Naive thymus-derived CD4-positive, alpha-beta T cell (primary cell): ENCODE data around the gene KIAA0319L. TPM values are rescaled to one million over a fixed set of nuclear protein-coding genes. Genes with fewer than 3 reads are reported as not detected.

Source experiments
- ATAC-seq: fragments of 150-1000 bp; cut with Tn5 transposase; 2 replicates; pipeline ENCODE4 v1.10.0; 2021; ENCODE audit warnings: mild to moderate bottlenecking, moderate library complexity
- CTCF ChIA-PET: fragments of 350-600 bp; sonication (Branson Sonifier 250); formaldehyde crosslinking; loops from one replicate; lab custom pipeline; 2021; ENCODE audit warnings: antibody characterized with exemption; lab: Charles Lee
- POLR2A ChIA-PET: fragments of 350-600 bp; sonication (Branson Sonifier 250); formaldehyde crosslinking; loops from one replicate; lab custom pipeline; 2021; ENCODE audit warnings: antibody characterized with exemption, inconsistent platforms; lab: Charles Lee
- DNase-seq, 9 donors: peaks; one replicate each; pipeline versions ENCODE4 v3.0.0 to v3.0.0-alpha.2; 2020 to 2022; ENCODE audit warnings: mixed read lengths in 1 of 9
- H3K27ac ChIP-seq: one replicate; pipeline ENCODE4 v1.7.0; 2013; ENCODE audit warnings: mild to moderate bottlenecking, low read depth, low read length, moderate library complexity
- H3K27me3 ChIP-seq, 2 donors: one replicate each; pipeline ENCODE4 v1.7.0; 2013; ENCODE audit warnings: low read length in 2 of 2, mild to moderate bottlenecking in 2 of 2, moderate library complexity in 2 of 2; ENCODE audit not compliant: control insufficient read depth in 2 of 2, insufficient read depth in 2 of 2
- H3K36me3 ChIP-seq, 3 experiments: 1 replicate in 2 of 3; 2 replicates in 1 of 3; pipeline ENCODE4 v1.7.0; 2013; ENCODE audit warnings: low read length in 3 of 3, mild to moderate bottlenecking in 3 of 3, moderate library complexity in 1 of 3; ENCODE audit not compliant: insufficient read depth in 3 of 3, control insufficient read depth in 2 of 3
- H3K4me1 ChIP-seq, 2 donors: one replicate each; pipeline ENCODE4 v1.7.0; 2013; ENCODE audit warnings: low read length in 2 of 2, mild to moderate bottlenecking in 2 of 2, moderate library complexity in 1 of 2; ENCODE audit not compliant: control insufficient read depth in 2 of 2, insufficient read depth in 2 of 2
- H3K4me3 ChIP-seq: 2 replicates; pipeline ENCODE4 v1.7.0; 2013; ENCODE audit warnings: mild to moderate bottlenecking, low read length
- H3K9me3 ChIP-seq, 3 experiments: 1 replicate in 2 of 3; 2 replicates in 1 of 3; pipeline ENCODE4 v1.7.0; 2013; ENCODE audit warnings: low read length in 3 of 3; ENCODE audit not compliant: control insufficient read depth in 2 of 3
- H3K27ac Mint-ChIP-seq, 9 donors: one replicate each; pipeline ENCODE4 v1.8.0; 2020 to 2022; ENCODE audit warnings: mixed read lengths in 9 of 9, mild to moderate bottlenecking in 8 of 9, moderate library complexity in 5 of 9, inconsistent platforms in 2 of 9
- H3K27me3 Mint-ChIP-seq, 5 donors: one replicate each; pipeline ENCODE4 v1.8.0; 2021 to 2022; ENCODE audit warnings: mixed read lengths in 5 of 5, mild to moderate bottlenecking in 1 of 5
- H3K36me3 Mint-ChIP-seq, 5 donors: one replicate each; pipeline ENCODE4 v1.8.0; 2020 to 2022; ENCODE audit warnings: mixed read lengths in 5 of 5, mild to moderate bottlenecking in 3 of 5, inconsistent platforms in 1 of 5
- H3K4me1 Mint-ChIP-seq, 7 donors: one replicate each; pipeline ENCODE4 v1.8.0; 2020 to 2022; ENCODE audit warnings: mixed read lengths in 7 of 7, mild to moderate bottlenecking in 3 of 7, inconsistent platforms in 1 of 7
- H3K4me3 Mint-ChIP-seq, 10 donors: one replicate each; pipeline ENCODE4 v1.8.0; 2020 to 2022; ENCODE audit warnings: mild to moderate bottlenecking in 10 of 10, mixed read lengths in 10 of 10, moderate library complexity in 6 of 10, inconsistent platforms in 2 of 10
- H3K9me3 Mint-ChIP-seq, 11 donors: one replicate each; pipeline ENCODE4 v1.8.0; 2020 to 2022; ENCODE audit warnings: mixed read lengths in 11 of 11, mild to moderate bottlenecking in 4 of 11, inconsistent platforms in 1 of 11, moderate library complexity in 1 of 11
- intact Hi-C, 2 donors: fragments of 100-400 bp; cut with micrococcal nuclease; formaldehyde crosslinking; loops; one replicate each; pipeline ENCODE4 v1.15.1; 2023
- polyA plus RNA-seq, 2 donors: library from polyadenylated mRNA; unstranded; fragments of 300-500 nt; fragmentation: Illumina TruSeq; gene quantifications; one replicate each; pipeline ENCODE4 v1.2.3, GENCODE V29; 2021
- total RNA-seq, 6 experiments: library from RNA in 5 of 6; stranded (reverse) in 5 of 6; gene quantifications; 1 replicate in 5 of 6; 2 replicates in 1 of 6; pipeline ENCODE4 v1.2.3 and lab custom pipeline; 2021 to 2026

The KIAA0319L gene
- total and polyA plus RNA-seq, 7 experiments from 2014 or later: 22.2 to 79.7 (median 63.5) TPM

DNA sequence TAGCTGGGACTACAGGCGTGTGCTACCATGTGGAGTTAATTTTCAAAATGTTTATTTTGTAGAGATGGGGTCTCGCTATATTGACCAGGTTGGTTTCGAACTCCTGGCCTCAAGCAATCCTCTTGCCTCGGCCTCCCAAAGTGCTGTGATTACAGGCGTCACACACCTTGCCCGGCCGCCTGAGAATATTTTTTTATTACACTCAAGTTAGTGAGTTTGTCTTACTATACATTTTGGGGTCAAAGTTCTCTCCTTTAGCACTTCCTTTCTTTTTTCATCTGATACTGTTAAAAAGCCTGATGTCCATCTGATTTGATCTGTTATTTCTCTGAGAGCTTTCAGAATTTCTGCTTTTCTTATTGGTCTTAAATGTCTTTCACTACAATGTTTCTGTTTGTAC, 128.8 kb downstream of the KIAA0319L start:
- ChIA-PET CTCF (no interaction called here), POLR2A (no interaction called here)
- ATAC-seq: no peak

DNA sequence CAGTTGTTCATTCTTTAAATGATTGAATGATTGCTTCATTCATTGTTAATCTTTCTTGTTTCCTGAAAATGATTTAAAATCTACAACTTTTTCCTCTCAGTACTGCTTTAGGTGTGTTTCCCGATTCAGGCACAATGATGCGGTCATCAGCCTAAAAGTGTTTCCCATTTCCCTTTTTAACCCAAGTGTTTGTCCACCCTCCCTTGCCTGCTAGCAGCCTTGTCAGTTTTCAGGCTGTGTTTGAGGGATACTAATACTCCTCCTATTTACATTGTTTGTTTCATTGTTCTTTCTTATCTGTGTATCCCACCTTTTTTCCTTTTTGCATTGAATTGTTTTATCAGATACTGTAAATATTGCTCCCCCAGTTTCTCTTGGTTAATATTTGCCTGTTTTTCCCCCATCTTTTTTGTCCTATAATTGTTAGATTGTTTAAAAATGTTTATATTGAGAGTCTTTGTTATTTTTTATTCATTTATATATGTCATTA, 131.1 kb downstream of the KIAA0319L start:
- H3K4me3 ChIP-seq: no peak overlapping the region
- Mint-ChIP-seq H3K4me3 (no peak overlapping the region), H3K36me3 (peaks cover 0 to 32% (median 14%) of the 10 kb centered on the region in 5 donors), H3K9me3 (peaks cover 0 to 5% (median 0%) of the 10 kb centered on the region in 11 donors), H3K27ac (peak overlapping the region in 6 of 9 donors; percentile 0 to 75 (median 11)), H3K27me3 (no peaks in the 10 kb centered on the region), H3K4me1 (peaks cover 0 to 7% (median under 1%) of the 10 kb centered on the region in 7 donors)
- no peaks in the 10 kb centered on the region for H3K36me3 ChIP-seq
- ATAC-seq: no peak
- CTCF ChIA-PET: no interaction called here
- no peaks in the 10 kb centered on the region for H3K9me3 ChIP-seq
- H3K4me1 ChIP-seq: no peaks in the 10 kb centered on the region
- no peaks in the 10 kb centered on the region for H3K27me3 ChIP-seq
- intact Hi-C loops: no loop called here
- H3K27ac ChIP-seq: no peak overlapping the region
- DNase-seq: no peak
- POLR2A ChIA-PET: no interaction called here

More for the DNA sequence above, 128.8 kb downstream of the KIAA0319L start:
- H3K4me1 Mint-ChIP-seq: peaks cover 0 to 14% (median 9%) of the 10 kb centered on the region in 7 donors
- H3K4me3 Mint-ChIP-seq: no peak overlapping the region
- peaks cover 0 to 12% (median 0%) of the 10 kb centered on the region in 3 experiments for H3K36me3 ChIP-seq
- no peak overlapping the region for H3K4me3 ChIP-seq
- H3K27me3 ChIP-seq: no peaks in the 10 kb centered on the region
- H3K27ac ChIP-seq: no peak overlapping the region
- no peaks in the 10 kb centered on the region for H3K27me3 Mint-ChIP-seq
- no peaks in the 10 kb centered on the region for H3K4me1 ChIP-seq
- peaks cover 9 to 39% (median 21%) of the 10 kb centered on the region in 5 donors for H3K36me3 Mint-ChIP-seq
- intact Hi-C loops: no loop called here
- no peak for DNase-seq
- H3K9me3 ChIP-seq: no peaks in the 10 kb centered on the region
- peaks cover 0 to 5% (median 0%) of the 10 kb centered on the region in 11 donors for H3K9me3 Mint-ChIP-seq
- H3K27ac Mint-ChIP-seq: peak overlapping the region in 2 of 9 donors; percentile 56 to 72

DNA sequence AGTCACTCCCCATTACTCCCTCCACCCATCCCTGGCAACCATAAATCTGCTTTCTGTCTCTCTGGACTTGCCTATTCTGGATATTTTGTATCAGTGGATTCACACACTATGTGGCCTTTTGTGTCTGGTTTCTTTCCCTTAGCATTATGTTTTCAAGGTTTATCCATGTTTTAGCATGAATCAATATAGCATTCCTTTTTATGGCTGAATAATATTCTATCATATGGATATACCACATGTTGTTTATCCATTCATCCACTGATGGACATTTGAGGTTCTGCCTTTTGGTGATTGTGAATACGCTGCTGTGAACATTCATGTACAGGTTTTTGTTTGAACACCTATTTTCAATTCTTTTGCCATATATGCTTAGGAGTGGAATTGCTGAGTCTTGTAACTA, 148.3 kb downstream of the KIAA0319L start:
- peaks cover 3 to 46% (median 13%) of the 10 kb centered on the region in 3 experiments for H3K36me3 ChIP-seq
- no peaks in the 10 kb centered on the region for H3K9me3 ChIP-seq
- Mint-ChIP-seq H3K9me3 (no peaks in the 10 kb centered on the region), H3K27me3 (no peaks in the 10 kb centered on the region), H3K27ac (peak overlapping the region in 2 of 9 donors; percentile 38 to 48), H3K4me1 (no peaks in the 10 kb centered on the region), H3K4me3 (no peak overlapping the region), H3K36me3 (peaks cover 15 to 54% (median 29%) of the 10 kb centered on the region in 5 donors)
- no peaks in the 10 kb centered on the region for H3K27me3 ChIP-seq
- H3K4me1 ChIP-seq: no peaks in the 10 kb centered on the region
- ATAC-seq (no peak), DNase-seq (no peak)
- ChIA-PET POLR2A (no interaction called here), CTCF (no interaction called here)
- no peak overlapping the region for H3K27ac ChIP-seq
- no peak overlapping the region for H3K4me3 ChIP-seq
- intact Hi-C loops: no loop called here

DNA sequence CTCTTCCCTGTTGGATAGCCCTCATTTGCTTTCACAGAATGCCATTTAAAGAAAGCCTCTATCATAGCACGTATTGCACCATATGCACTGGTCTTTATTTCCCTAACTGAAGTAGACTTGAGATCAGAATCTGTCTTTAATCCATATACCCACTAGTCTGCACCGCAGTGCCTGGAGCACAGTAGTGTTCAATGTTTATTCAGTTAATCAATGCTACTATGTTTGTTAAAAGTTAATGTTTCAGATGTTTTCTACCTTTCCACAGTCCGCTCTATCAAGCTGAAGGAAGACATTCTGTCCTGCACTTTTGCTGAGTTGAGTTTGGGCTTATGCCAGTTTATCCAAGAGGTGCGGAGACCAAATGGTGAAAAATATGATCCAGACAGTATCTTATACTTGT, 149.5 kb downstream of the KIAA0319L start:
- H3K27ac Mint-ChIP-seq: no peak overlapping the region
- H3K4me1 Mint-ChIP-seq: no peaks in the 10 kb centered on the region
- peaks cover 15 to 54% (median 29%) of the 10 kb centered on the region in 5 donors for H3K36me3 Mint-ChIP-seq
- ATAC-seq (no peak), DNase-seq (no peak)
- intact Hi-C loops: no loop called here
- Histone ChIP-seq H3K4me3 (no peak overlapping the region), H3K4me1 (no peaks in the 10 kb centered on the region), H3K36me3 (peaks cover 3 to 48% (median 13%) of the 10 kb centered on the region in 3 experiments), H3K27ac (no peak overlapping the region), H3K27me3 (no peaks in the 10 kb centered on the region), H3K9me3 (no peaks in the 10 kb centered on the region)
- ChIA-PET CTCF (no interaction called here), POLR2A (no interaction called here)
- no peaks in the 10 kb centered on the region for H3K27me3 Mint-ChIP-seq
- H3K9me3 Mint-ChIP-seq: no peaks in the 10 kb centered on the region
- no peak overlapping the region for H3K4me3 Mint-ChIP-seq

DNA sequence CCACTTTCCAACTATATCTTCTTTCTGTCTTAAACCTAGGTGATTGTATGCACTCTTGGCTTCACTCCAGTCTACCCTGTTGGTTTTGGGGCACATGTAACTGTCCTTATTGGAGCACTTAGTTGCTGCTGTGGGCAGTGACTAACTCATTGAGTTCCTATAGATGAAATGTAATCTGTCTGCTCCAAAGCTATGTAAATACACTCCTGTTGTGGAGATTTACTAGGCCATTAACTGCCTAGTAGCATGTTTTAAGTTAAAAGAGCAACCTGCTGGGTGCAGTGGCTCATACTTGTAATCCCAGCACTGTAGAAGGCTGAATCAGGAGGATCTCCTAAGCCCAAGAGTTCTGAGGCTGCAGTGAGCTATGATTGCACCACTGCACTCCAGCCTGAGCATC, 151.1 kb downstream of the KIAA0319L start:
- Mint-ChIP-seq H3K36me3 (peaks cover 22 to 62% (median 35%) of the 10 kb centered on the region in 5 donors), H3K4me1 (no peaks in the 10 kb centered on the region)
- CTCF ChIA-PET: no interaction called here

DNA sequence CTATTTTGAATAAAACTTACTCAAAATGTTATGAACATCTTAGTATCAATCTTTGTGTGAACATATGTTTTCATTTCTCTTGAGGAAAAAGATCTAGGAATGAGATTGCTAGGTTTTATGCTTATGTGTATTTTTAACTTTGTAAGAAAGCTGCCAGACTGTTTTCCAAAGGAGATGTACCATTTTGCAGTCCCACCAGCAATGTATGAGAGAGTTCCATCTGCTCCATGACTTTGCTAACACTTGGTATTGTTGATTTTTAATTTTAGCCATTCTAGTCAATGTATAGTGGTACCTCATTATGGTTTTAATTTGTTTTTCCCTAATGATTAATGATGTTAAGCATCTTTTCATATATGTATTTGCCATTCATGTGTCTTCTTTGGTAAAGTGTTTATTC, 156.2 kb downstream of the KIAA0319L start:
- CTCF ChIA-PET: no interaction called here
- Mint-ChIP-seq H3K27ac (peak overlapping the region in 1 of 9 donors; percentile 28), H3K27me3 (no peaks in the 10 kb centered on the region), H3K9me3 (no peaks in the 10 kb centered on the region), H3K36me3 (peaks cover 22 to 56% (median 30%) of the 10 kb centered on the region in 5 donors), H3K4me1 (peaks cover 0 to 13% (median 5%) of the 10 kb centered on the region in 7 donors), H3K4me3 (no peak overlapping the region)
- Histone ChIP-seq H3K4me1 (no peaks in the 10 kb centered on the region), H3K27me3 (no peaks in the 10 kb centered on the region), H3K4me3 (no peak overlapping the region), H3K9me3 (no peaks in the 10 kb centered on the region), H3K27ac (no peak overlapping the region), H3K36me3 (peaks cover 6 to 47% (median 16%) of the 10 kb centered on the region in 3 experiments)
- DNase-seq: no peak
- no peak for ATAC-seq
- POLR2A ChIA-PET: no interaction called here
- intact Hi-C loops: no loop called here

More for the DNA sequence above, 151.1 kb downstream of the KIAA0319L start:
- no peaks in the 10 kb centered on the region for H3K27me3 ChIP-seq
- POLR2A ChIA-PET: no interaction called here
- peaks cover 3 to 48% (median 13%) of the 10 kb centered on the region in 3 experiments for H3K36me3 ChIP-seq
- no peak for DNase-seq
- Mint-ChIP-seq H3K4me3 (no peak overlapping the region), H3K27me3 (no peaks in the 10 kb centered on the region), H3K27ac (no peak overlapping the region), H3K9me3 (no peaks in the 10 kb centered on the region)
- H3K4me1 ChIP-seq: no peaks in the 10 kb centered on the region
- H3K4me3 ChIP-seq: no peak overlapping the region
- intact Hi-C loops: no loop called here
- ATAC-seq: no peak
- H3K27ac ChIP-seq: no peak overlapping the region
- H3K9me3 ChIP-seq: no peaks in the 10 kb centered on the region

DNA sequence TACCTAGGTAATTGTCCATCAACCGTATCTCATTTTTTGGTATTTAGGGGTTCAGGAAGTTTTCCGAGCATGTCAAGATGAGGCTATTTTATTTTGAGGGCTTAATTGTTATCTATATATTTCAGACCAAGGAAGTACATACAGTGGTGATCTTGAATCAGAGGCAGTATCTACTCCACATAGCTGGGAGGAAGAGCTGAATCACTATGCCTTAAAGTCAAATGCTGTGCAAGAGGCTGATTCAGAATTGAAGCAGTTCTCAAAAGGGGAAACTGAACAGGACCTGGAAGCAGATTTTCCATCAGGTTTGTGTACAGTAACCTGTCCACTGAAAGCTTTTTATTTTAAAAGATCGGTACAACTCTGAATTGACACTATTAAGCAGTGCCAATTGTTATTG, 158.5 kb downstream of the KIAA0319L start:
- ATAC-seq (no peak), DNase-seq (no peak)

More for the DNA sequence above, 158.5 kb downstream of the KIAA0319L start:
- ChIA-PET POLR2A (no interaction called here), CTCF (no interaction called here)
- H3K4me3 ChIP-seq: no peak overlapping the region
- no peak overlapping the region for H3K27ac ChIP-seq
- intact Hi-C loops: no loop called here
- peak overlapping the region in 2 of 9 donors; percentile 10 to 63 for H3K27ac Mint-ChIP-seq
- H3K27me3 ChIP-seq: no peaks in the 10 kb centered on the region
- no peaks in the 10 kb centered on the region for H3K27me3 Mint-ChIP-seq
- peaks cover 0 to 13% (median 5%) of the 10 kb centered on the region in 7 donors for H3K4me1 Mint-ChIP-seq
- H3K36me3 Mint-ChIP-seq: peaks cover 23 to 59% (median 36%) of the 10 kb centered on the region in 5 donors
- H3K4me1 ChIP-seq: no peaks in the 10 kb centered on the region
- H3K9me3 ChIP-seq: no peaks in the 10 kb centered on the region
- no peaks in the 10 kb centered on the region for H3K9me3 Mint-ChIP-seq
- no peak overlapping the region for H3K4me3 Mint-ChIP-seq
- peaks cover 6 to 48% (median 14%) of the 10 kb centered on the region in 3 experiments for H3K36me3 ChIP-seq
